Activated CD8-positive, alpha-beta memory T cell treated with anti-CD3 and anti-CD28 coated beads, Interleukin-2, amount 50 U/mL, for 1 hour (primary cell): ENCODE data around the gene GARIN5B.
"Not testable (repeated sequence)": the region's sequence is repeated elsewhere in the genome, so short reads cannot be mapped to it uniquely, and the experiment has no call there.

Experiments used
- DNase-seq: peaks from one replicate; pipeline ENCODE4 v3.0.0-alpha.2; 2020; ENCODE audit errors: extremely low read depth

GARIN5B gene

DNA sequence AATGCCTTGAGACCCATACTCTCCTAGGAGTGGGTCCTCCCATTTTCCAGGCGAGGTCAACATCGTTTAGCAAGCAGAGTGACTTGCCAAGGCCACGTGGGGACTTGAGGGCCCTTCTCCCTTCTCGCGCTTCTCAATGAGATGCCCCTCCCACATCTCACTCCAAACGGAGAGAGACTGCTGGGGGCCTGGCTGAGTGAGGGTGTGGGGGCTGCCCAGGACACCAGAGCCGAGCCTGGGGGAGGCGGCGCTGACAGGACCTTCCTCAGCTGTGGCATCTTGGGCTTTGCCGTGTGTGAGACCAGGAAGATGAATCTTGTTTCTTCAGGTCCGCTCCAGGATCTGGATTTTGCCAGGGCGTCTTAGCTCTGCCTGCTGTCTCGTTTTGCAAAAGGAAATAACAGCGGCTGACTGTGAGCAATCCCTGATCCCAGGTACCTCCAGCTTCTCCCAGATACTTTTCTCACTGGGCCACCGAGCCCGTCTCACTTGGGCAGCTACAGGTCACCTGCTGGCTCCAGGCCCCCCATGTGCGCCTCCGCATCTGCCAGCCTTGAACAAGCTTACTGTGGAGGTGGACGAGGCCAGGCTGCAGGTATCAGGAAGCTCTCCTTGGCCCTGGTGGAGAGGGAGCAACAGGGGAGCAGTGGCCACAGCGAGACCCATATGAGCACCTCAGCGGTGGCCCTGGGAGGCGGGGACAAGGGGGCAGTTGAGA lies 14.6 kb downstream of the GARIN5B start:
- DNase-seq = no peak

DNA sequence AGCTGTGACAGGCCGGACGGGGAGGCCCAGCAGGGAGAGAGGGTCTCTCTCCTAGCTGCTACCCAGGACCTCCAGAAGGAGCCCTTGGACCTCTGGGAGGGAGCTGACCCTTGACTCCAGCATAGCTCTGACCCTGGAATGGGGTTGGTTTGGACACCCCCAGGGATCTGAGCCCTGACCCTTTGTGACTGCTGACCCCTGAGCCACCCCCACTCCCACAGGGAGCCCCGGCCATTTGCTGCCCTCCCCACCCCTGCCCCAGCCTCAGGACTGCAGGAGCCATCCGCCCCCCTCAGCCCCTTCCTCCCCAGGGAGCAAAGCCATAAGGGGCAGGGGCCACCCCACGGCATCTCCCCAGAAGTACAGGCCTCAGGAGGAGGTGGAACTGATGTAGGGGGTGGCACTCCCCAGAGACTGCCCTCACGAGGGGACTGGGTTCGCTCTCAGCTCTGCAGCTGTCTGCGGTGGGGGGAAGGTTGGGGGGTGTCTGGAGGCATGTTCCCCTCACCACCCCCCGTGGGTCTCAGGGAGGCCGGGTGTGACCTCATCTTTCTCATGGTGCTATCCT lies 15.5 kb downstream of the GARIN5B start:
- no peak for DNase-seq

DNA sequence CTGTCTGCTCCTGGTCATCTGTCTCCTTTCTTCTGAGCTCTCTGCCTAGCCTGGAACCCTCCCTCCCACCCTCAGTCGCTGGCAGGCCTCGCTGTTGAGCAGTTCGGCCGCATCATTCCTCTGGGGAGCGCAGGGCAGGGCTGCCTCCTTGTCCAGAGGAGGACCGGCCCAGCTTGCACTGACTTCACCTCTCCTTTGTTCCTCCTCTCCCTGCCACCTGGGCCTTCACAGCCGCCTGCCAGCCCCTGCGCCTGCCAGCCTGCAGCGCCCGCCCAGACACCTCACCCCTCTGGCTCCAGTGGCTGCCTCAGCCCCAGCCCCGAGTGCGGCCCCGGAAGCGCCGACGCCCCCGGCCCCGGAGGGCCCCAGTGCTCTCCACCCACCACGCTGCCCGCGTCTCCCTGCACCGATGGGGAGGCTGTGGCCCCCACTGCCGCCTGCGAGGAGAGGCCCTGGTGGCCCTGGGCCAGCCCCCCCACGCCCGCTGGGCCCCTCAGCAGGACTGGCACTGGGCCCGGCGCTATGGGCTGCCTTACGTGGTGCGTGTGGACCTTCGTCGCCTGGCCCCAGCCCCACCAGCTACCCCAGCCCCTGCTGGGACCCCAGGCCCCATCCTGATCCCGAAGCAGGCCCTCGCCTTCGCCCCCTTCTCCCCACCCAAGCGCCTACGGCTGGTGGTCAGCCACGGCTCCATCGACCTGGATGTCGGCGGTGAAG lies 16.2 kb downstream of the GARIN5B start:
- no peak for DNase-seq

DNA sequence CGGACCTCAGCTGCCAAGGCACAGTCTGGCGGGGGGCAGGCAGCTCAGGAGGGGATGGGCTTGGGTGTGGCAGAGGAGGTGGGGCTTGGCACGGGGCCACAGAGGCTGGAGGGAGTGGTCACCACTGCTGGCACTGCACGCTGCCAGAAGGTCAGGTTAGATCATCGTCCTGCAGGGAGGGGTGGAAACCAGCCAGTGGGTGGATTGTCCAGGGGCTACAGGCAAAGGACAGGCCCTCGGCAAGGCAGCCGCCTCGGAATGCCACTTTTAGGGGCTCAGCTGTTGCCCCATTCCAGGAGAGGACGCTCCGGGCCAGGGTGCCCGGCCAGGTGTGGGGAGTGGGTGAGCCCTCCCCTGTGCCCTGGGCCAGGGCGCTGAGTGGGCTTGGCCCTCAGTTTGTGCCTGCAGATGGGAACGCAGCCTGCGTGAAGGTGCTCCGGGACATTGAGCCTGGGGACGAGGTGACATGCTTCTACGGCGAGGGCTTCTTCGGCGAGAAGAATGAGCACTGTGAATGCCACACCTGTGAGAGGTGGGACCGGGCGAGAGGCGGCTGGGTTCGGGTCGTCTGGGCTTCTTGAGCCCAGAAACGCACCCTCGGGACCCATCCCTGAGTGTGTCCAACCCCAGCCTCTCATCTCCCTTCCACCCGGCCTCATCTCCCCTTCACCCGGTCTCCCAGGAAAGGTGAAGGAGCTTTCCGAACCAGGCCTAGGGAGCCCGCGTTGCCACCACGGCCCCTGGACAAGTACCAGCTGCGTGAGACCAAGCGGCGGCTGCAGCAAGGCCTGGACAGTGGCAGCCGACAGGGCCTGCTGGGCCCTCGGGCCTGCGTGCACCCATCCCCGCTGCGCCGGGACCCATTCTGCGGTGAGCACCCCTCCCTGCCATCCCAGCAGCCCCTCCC lies 17.0 kb downstream of the GARIN5B start:
- DNase-seq = no peak

DNA sequence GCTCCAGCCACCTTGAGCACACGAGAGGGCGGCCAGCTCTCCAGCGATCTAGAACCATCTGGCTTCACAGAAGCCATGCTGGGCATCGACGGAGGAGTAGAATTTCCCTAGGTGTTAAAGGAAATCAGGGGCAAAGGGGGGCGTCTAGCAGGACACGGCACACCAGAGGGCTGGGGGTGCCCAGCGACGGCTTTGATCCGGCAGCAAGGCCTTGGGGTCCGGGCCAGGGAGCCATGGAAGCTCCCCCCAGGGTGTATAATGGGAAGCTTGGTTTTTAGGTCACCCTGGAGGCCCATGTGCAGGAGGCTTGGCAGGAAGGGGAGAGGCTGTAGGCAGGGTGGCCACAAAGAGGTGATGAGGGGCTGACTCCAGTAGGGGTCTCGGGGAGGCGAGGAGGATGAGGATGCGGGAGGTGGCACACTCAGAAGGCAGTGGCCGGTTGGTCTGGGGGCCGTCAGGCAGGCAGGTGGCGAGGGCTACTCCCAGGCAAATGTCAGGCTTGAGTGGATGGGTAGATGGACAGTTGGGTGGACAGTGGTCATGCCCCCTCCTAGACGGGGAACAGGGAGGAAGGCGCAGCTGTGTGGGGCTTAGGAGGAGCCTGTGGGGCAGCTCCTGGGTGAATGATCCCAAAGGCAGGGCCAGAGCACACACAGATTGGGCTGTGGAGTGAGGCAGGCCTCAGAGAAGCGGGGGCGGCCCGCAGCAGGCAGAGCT lies 17.8 kb downstream of the GARIN5B start:
- no peak for DNase-seq

DNA sequence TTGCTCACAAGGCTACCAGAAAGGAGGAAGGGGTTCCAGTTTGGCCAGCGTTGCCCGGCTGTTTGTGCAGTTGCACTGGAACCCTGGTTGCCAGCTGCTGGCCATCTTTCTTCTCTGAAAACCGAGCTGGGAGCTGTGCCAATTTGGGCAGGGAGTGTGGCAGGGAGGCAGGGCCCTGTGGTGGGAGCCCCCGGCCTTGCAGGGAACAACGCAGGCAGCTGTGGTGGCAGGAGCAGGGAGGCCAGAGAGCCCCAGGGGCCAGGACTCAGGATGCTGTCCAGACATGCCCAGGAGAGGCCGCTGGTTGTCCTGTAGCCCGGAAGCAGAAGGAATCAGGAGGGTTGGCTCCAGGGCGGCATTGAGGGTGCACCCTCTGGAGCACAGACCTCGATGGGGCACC lies 18.6 kb downstream of the GARIN5B start:
- DNase-seq = no peak

DNA sequence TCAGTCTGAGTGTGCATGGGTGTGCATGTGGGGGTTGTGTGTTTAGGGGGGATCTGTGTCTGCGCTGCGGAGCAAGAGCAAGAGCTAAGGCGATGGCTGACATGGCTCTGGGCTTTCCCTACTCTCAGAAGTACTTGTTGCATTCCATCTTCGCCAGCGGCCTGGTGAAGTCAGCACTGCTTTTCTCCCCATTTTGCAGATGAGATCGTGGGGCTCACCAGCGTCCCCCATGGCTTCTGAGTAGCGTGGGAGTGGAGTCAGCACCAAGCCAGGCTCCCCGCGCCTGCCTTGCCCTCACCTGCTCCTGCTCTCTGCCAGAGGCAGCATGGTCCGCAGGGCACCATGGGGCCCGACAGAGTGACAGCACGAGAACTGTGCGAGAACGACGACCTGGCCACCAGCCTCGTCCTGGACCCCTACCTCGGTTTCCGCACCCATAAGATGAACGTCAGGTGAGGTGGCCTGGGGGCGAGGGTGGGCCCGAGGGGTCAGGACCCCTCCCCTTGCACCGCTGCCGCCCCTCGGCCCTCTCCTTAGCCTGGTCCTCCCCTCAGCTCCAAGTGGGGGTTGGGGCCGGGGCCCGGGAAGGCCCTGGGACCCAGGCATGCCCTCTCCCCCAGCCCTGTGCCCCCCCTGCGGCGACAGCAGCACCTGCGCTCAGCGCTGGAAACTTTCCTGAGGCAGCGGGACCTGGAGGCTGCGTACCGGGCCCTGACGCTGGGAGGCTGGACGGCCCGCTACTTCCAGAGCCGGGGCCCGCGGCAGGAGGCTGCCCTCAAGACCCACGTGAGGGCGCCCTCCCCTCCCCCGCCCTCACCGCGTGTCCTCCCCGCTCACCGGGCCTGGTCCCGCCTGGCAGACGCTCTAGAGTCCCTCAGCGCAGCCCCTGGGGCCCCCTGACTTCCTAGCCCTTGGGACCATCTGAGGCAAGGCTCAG lies 21.2 kb downstream of the GARIN5B start:
- no peak for DNase-seq

DNA sequence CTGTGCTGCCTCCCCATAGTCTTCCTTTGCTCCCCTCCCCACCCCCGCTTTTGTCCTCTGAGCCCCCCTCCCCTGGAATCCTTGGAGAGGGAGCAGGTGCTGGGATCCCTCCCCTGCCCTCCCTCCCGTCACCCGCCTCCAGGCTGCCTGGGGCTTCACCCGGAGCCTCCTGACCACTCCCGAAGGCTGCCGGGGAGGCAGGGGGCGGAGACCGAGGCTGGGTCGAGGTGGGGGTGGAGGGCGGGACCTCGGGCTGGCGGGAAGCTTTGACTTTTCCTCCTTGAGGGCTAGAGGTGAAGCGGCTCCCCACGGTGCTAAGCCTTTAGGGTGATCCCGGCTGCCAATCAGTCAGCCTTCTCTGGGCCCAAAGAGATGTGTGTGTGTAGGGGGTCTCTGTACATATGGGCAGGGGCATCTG lies 21.9 kb downstream of the GARIN5B start:
- no peak for DNase-seq

DNA sequence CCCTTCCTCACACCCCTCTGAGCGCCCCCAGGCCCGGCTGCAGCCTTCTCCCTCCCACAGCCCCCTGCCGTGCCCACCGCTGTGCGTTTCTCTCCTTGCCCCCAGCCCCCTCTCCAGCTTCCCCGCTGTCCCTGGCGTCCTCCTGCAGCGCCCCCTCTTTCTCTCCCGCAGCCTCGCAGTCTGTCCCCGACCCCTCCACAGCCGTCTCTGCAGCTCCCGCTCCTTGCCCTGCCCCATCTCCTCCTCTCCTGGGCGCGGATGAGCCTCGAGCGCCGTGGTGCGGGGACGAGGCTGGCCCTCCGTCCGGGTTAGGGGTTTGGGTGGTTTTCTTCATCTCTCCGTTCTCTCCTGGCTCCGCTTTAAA lies 22.3 kb downstream of the GARIN5B start:
- DNase-seq = no peak

DNA sequence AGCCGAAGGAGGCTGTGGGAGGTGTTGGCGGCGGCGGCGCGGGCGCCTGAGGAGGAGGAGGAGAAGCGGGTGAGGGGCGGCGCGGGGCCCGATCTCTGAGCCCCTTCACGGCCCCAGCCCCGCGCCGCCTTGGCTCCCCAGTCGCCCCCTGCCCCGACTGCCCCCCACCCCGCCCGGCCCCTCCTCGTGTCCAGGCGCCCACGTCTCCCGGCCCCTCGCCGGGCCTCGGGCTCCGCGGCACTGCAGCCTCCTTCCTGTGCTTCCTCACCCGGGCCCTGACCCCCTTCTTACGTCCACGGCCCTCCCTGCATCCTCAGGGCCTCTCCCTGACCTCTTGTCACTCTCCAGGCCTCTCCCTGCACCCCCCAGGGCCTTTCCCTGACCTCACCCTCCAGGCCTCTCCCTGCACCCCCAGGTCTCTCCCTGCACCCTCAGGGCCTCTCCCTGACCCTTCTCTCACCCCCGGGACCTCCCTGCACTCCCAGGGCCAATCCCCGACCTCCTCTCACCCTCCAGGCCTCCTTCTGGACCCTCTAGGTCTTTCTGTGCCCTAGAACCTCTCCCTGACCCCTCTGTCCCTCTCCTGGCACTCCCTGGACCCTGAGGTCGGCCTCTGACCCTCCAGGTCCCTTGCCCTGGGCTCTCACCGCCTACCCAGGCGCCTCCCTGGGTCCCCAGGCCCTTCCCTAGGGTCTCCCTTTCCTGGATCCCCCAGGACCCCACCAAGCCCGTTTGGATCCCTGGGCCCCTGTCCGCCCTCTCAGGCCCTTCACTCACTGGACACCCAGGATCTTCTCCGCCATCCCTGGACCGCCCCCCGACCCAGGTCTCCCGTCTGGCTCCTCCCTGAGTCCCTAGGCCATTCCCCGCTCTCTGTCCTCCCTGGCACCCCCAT lies 22.9 kb downstream of the GARIN5B start:
- DNase-seq = no peak

DNA sequence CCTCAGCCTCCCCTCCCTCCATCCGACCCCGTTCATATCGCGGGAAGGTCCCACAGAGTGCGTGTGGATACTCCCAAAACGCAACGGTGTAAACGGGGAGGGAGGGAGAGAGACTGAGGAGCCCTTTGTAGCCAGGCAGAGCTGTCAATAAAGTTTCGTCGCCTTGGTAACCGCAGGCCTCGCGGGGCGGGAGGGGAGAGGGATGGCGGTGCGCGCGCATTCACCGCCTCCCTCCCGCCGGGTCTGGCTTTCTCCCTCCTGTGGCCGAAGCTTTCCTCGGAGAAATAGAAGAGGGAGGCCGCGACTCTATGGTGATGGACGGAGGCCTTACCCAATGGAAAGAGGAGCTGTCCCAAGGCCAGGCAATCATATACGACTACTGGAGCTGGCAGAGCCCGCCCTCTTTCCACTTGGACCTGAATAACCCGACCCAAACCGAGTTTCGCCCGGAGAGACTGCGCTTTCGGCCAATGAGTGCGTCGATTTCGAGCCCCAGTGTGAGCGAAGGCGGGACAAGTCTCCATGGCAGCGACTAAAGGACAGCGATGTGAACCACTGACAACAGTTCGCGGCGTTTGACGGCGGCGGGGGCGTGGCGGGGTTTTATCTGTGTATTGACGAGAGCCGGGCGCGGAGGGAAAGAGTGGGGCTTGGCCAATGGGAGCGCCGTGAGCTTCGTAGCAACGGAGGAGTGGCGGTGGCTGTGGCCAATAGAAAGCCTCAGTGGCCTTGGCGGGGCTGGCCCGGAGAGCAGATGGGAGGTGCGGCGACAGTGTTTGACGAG lies 23.8 kb downstream of the GARIN5B start, which contains the start of gene KMT5C:
Gene KMT5C (plus strand): TSS at position 772 of the 784 bp plus-strand sequence. CDS start 2,061 bp downstream, outside the sequence.
- DNase-seq = peak; percentile 100

DNA sequence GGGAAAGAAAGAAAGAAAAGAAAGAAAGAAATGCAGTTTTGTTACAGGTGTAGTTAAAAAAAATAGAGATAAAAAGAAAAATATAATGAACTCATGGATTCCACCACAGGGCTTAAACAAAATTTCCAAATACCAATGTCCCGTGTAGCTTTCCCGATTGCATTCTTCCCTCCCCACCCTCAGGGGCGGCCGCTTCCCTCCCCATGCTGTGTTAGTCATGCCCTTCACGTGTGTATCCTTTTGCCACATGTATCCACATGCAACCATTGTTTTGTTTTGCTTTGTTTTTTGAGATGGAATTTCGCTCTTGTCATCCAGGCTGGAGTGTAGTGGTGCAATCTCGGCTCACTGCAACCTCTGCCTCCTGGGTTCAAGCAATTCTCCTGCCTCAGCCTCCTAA lies 27.0 kb downstream of the GARIN5B start:
- DNase-seq = no peak

DNA sequence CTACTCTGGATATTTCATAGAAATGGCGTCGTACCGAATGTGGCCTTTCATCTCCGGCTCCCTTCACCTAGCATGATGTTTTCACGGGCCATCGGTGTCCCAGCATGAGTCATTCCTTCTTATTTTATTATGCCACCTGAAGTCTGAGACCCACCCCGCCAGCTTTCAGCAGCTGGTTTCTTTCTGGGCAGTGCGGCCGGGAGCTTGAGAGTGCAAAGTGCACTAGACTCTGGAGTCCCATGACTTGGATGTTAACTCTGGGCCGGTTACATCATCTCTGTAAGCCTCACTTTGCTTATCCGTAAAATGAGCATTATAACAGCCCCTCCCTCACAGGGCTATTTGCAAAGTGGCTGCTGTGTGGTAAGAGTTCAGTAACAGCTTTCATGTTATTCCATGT lies 29.2 kb downstream of the GARIN5B start:
- no peak for DNase-seq

DNA sequence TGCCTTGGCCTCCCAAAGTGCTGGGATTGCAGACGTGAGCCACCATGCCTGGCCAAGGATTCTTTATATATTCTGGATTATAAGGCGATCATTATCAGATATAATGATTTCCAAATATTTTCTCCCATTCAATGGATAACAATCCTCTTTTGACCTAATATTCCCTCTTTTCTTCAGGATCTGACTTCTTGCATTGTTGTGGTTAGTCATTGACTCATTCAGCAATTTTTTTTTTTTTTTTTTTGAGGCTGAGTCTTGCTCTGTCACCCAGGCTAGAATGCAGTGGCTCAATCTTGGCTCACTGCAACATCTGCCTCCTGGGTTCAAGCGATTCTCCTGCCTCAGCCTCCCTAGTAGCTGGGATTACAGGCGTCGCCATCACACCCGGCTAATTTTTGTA lies 33.3 kb downstream of the GARIN5B start:
- DNase-seq = not testable (repeated sequence)

DNA sequence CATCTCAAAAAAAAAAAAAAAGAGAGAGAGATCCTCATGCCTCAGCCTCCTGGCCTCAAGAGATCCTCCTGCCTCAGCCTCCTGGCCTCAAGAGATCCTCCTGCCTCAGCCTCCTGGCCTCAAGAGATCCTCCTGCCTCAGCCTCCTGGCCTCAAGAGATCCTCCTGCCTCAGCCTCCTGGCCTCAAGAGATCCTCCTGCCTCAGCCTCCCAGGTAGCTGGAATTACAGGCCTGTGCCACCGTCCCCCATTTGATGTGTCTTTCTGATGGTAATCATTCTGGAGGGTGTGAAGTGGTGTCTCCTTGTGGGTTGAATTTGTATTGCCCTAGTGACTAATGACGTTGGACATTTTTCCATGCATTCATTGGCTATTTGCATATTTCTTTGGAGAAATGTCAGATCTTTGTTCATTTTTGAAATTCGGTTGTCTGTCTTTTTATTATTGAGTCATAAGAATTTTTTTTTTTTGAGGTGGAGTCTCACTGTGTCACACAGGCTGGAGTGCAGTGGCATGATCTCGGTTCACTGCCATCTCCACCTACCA lies 34.2 kb downstream of the GARIN5B start:
- not testable (repeated sequence) for DNase-seq

DNA sequence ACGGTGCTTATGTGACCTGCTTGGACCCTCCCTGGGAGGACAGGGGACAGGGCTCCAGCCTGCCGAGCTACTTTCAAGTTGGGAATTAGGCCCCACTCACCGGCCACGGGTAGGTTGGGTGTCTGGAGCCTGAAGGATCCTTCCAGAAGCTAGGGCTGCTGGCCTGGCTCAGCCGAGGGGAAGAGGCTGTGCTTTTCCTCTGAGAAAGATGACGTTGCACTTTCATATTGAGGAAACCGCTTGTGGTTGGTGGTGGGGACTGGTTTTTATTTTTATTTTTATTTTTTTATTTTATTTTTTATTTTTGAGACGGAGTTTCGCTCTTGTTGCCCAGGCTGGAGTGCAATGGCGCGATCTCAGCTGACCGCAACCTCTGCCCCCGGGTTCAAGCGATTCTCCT lies 37.9 kb downstream of the GARIN5B start, which contains the start of gene TMEM150B:
Gene TMEM150B (minus strand): TSS at position 170 of the 400 bp plus-strand sequence. CDS start 4,305 bp downstream, outside the sequence.
- no peak for DNase-seq

DNA sequence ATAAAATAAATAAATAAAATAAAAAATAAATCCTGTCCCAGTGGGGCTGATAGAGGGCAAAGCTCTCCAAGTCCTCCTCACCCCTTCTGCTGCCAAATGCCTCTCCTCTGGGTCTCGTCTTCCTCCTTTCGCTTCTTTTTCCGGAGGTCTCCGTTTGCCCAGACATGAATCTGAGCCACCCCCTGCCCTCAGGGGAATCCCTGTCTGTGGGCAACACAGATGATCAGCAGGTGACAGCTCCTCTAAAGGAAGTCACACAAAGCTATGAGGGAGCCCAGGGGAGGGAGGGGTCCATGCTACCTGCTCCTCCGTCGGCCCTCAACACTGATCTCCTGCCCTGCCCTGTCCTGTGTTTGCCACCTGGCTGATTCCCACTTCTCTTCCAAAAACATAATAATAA lies 38.4 kb downstream of the GARIN5B start:
- DNase-seq = no peak
